Kidney epithelial cell (primary cell): Measurements from ENCODE around the gene MAGED1. TPM values are rescaled to one million over a fixed set of nuclear protein-coding genes. Genes with fewer than 3 reads are reported as not detected.
"Not testable (repeated sequence)": the region's sequence is repeated elsewhere in the genome, so short reads cannot be mapped to it uniquely, and the experiment has no call there.

Experiments used
- DNase-seq: peaks from one replicate; pipeline ENCODE4 v3.0.0-alpha.2; 2010; ENCODE audit warnings: low read depth
- H3K27me3 ChIP-seq: 2 replicates; pipeline ENCODE4 v1.6.0; 2011; ENCODE audit warnings: low read length; ENCODE audit not compliant: control insufficient read depth, insufficient read depth
- H3K36me3 ChIP-seq: 2 replicates; pipeline ENCODE4 v1.5.1; 2011; ENCODE audit warnings: low read length; ENCODE audit not compliant: control insufficient read depth, insufficient read depth
- H3K4me3 ChIP-seq: 2 replicates; pipeline ENCODE4 v1.5.1; 2011; ENCODE audit warnings: low read depth, mild to moderate bottlenecking, control low read depth, low read length
- total RNA-seq: library from RNA; depleted of rRNA; stranded (reverse); fragments of >200 nt; gene quantifications from 2 replicates; pipeline ENCODE4 v1.2.3, GENCODE V29; 2015
- TF ChIP-seq, protein P1 (sequence below): IDR thresholded peaks from 2 replicates; pipeline ENCODE4 v1.5.1; 2011; ENCODE audit warnings: mild to moderate bottlenecking, moderate library complexity, low read length, control low read depth, inconsistent platforms; ENCODE audit not compliant: insufficient read depth, poor library complexity, severe bottlenecking

The MAGED1 gene
- total RNA-seq, 1 donor from 2014 or later, result 71.8 TPM

DNA sequence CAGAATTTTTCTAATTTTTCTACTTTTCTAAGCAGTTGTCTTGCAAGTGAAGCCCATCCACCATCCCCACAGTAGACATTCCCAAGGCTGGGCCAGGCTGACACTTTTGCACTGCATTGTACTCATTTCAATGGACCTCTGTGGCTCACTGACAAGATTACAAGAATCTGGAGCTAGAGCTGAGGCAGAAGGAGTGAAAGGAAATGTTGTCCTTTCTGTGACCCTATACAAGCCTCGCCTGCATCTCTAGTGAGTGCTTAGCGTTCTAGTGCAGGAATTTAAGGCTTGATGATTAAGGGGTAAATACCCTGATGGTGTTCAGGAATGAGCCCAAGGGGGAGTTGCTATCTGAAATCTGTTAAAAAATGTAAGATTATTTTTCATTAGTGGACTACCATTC is 6.3 kb downstream of the MAGED1 start:
- no peak for DNase-seq
- H3K4me3 ChIP-seq, result no peak overlapping the region
- TF ChIP-seq, protein P1, sequence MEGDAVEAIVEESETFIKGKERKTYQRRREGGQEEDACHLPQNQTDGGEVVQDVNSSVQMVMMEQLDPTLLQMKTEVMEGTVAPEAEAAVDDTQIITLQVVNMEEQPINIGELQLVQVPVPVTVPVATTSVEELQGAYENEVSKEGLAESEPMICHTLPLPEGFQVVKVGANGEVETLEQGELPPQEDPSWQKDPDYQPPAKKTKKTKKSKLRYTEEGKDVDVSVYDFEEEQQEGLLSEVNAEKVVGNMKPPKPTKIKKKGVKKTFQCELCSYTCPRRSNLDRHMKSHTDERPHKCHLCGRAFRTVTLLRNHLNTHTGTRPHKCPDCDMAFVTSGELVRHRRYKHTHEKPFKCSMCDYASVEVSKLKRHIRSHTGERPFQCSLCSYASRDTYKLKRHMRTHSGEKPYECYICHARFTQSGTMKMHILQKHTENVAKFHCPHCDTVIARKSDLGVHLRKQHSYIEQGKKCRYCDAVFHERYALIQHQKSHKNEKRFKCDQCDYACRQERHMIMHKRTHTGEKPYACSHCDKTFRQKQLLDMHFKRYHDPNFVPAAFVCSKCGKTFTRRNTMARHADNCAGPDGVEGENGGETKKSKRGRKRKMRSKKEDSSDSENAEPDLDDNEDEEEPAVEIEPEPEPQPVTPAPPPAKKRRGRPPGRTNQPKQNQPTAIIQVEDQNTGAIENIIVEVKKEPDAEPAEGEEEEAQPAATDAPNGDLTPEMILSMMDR, result no peak
- peaks cover 3% of the 10 kb centered on the region for H3K36me3 ChIP-seq
- H3K27me3 ChIP-seq, result no peaks in the 10 kb centered on the region

DNA sequence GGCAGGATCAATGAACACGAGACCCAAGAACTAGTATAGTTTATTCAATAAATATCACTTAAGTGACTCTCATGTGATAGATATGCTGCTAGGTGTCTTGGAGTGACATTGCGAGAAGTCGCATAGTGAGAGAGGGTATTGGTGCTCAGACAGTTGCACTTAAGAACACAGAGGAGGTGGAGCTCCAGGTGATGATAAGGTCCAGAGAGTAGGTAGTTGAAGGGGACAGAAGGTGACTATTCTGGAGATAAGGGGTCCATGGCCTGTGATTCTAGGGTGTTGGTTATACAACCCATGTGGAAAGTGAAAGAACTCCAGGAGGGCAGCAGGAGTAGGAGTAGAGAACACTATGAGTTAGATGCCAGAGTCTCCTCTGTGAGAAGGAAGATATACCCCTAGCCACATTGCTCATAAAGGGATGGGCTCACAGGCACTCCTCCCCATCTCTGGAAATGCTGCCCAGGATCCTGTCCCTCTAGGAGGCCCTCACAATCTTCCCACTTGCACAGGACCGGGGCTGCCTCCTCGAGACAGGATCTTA is 9.2 kb downstream of the MAGED1 start:
- peaks cover 1% of the 10 kb centered on the region for H3K36me3 ChIP-seq
- no peak for DNase-seq
- no peaks in the 10 kb centered on the region for H3K27me3 ChIP-seq
- TF ChIP-seq, protein P1, result no peak
- no peak overlapping the region for H3K4me3 ChIP-seq

DNA sequence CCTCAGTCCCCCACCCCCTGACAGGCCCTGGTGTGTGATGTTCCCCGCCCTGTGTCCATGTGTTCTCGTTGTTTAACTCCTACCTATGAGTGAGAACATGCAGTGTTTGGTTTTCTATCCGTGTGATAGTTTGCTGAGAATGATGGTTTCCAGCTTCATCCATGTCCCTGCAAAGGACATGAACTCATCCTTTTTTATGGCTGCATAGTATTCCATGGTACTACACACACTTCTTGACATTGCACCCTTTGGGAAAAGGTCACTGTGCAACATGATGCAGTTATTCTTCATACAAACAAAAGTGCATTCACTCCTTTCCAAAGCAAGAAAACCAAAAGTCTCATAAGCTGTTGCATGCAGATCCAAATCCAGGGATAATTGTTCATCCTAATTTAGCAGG is 11.7 kb downstream of the MAGED1 start:
- not testable (repeated sequence) for DNase-seq, H3K27me3 ChIP-seq, H3K36me3 ChIP-seq, H3K4me3 ChIP-seq

DNA sequence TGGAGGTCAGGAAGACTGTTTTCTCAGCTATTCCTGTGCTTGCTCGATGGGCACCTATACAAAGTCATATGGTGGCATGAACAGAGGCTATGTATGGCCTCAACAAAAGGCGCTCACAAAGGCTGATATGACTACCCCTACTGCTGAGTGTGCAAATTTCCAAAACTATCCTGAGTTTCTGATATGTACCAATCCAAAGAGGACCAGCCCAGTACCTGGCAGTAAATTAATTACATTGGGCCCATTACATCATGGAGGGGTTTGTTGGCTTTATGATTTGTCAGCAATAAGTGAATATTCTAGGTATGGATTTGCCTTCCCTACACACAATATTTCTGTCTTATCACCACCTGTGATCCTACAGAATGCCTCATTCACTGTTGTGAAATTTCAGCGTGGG is 12.3 kb downstream of the MAGED1 start:
- Histone ChIP-seq H3K4me3 (no peak overlapping the region), H3K27me3 (no peaks in the 10 kb centered on the region), H3K36me3 (no peaks in the 10 kb centered on the region)
- TF ChIP-seq, protein P1, result no peak
- no peak for DNase-seq

DNA sequence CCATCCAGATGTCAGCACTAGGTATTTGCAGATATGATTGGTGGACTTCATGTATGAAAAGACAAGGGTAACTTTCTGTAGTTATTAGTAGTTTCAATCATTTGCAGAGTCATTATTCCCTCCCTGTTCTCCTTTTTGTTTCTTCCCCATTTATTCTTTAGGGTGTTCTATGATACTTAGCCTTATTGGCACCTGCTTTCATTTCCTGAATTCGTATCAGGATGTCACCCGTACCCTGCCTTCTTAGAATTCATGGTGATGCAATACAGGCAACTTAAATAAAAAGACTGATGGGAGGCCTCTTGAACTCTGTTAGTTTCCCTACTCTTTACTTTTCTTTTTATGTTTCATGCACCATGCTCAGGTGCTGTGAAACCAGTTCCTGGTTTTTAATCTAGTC is 24.2 kb downstream of the MAGED1 start:
- H3K36me3 ChIP-seq, result no peaks in the 10 kb centered on the region
- no peak for DNase-seq
- TF ChIP-seq, protein P1, result no peak
- no peaks in the 10 kb centered on the region for H3K27me3 ChIP-seq
- no peak overlapping the region for H3K4me3 ChIP-seq

DNA sequence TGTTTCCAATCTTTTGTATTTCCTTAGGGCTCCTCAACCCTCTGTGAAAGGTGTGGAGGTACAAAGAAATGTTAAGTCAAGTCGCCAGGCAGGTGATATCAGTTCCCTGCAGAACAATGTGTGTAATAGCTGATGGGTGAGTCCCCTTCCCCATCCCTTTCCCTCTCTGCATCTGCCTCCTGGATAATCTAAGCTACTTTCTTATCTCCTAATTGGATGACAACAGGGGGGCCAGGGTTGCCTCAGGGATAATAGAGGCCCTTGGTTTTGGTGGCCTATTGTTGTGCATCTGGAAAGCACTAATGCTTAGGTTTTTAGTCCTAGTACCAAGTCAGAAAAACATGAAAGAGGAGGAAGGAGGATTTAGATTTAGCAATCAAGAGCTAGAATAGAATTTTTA is 29.1 kb downstream of the MAGED1 start:
- no peaks in the 10 kb centered on the region for H3K36me3 ChIP-seq
- no peak overlapping the region for H3K4me3 ChIP-seq
- no peak for DNase-seq
- no peaks in the 10 kb centered on the region for H3K27me3 ChIP-seq
- TF ChIP-seq, protein P1, result no peak
